Neural progenitor cell (in vitro differentiated cells): ENCODE data around the gene PRKCB. TPM values are rescaled to one million over a fixed set of nuclear protein-coding genes. Genes with fewer than 3 reads are reported as not detected.

Source experiments
- DNase-seq: peaks from one replicate; pipeline ENCODE4 v3.0.0-alpha.2; 2016; ENCODE audit warnings: low spot score
- H2AFZ ChIP-seq: fragments of 200-600 bp; sonication (generic); replicated peaks from 2 replicates; pipeline ENCODE4 v1.6.1; 2016; ENCODE audit warnings: antibody characterized with exemption
- H3F3A ChIP-seq: fragments of 200-600 bp; sonication (generic); 2 replicates; pipeline ENCODE4 v1.6.1; 2016; ENCODE audit warnings: antibody characterized with exemption, low read depth
- H3K27ac ChIP-seq: fragments of 200-600 bp; sonication (generic); 2 replicates; pipeline ENCODE4 v1.5.1; 2016; ENCODE audit warnings: mild to moderate bottlenecking
- H3K27me3 ChIP-seq: fragments of 200-600 bp; sonication (generic); 2 replicates; pipeline ENCODE4 v1.6.1; 2016; ENCODE audit warnings: mild to moderate bottlenecking, moderate library complexity
- H3K36me3 ChIP-seq: fragments of 200-600 bp; sonication (generic); 2 replicates; pipeline ENCODE4 v1.5.1; 2016
- H3K4me1 ChIP-seq: fragments of 200-600 bp; sonication (generic); 2 replicates; pipeline ENCODE4 v1.6.1; 2016; ENCODE audit warnings: mixed run types
- H3K4me2 ChIP-seq: fragments of 200-600 bp; sonication (generic); 2 replicates; pipeline ENCODE4 v1.6.1; 2016
- H3K4me3 ChIP-seq: fragments of 200-600 bp; sonication (generic); 2 replicates; pipeline ENCODE4 v1.5.1; 2016
- H3K79me2 ChIP-seq: fragments of 200-600 bp; sonication (generic); 2 replicates; pipeline ENCODE4 v1.6.1; 2016; ENCODE audit warnings: low read depth
- H3K9ac ChIP-seq: fragments of 200-600 bp; sonication (generic); 2 replicates; pipeline ENCODE4 v1.6.1; 2016
- H3K9me3 ChIP-seq: fragments of 200-600 bp; sonication (generic); 2 replicates; pipeline ENCODE4 v1.5.1; 2016; ENCODE audit warnings: low read depth
- H4K20me1 ChIP-seq: fragments of 200-600 bp; sonication (generic); 2 replicates; pipeline ENCODE4 v1.6.1; 2016; ENCODE audit warnings: low read depth
- H3K27ac Mint-ChIP-seq: 3 replicates; pipeline ENCODE4 v1.8.0; 2021; ENCODE audit warnings: mixed read lengths
- H3K27me3 Mint-ChIP-seq: 2 replicates; pipeline ENCODE4 v1.8.0; 2022; ENCODE audit warnings: low read depth, mild to moderate bottlenecking, inconsistent platforms, moderate library complexity, mixed read lengths; ENCODE audit not compliant: insufficient read depth
- H3K36me3 Mint-ChIP-seq: 3 replicates; pipeline ENCODE4 v1.8.0; 2021; ENCODE audit warnings: mixed read lengths
- H3K4me1 Mint-ChIP-seq: 3 replicates; pipeline ENCODE4 v1.8.0; 2021; ENCODE audit warnings: mixed read lengths
- H3K4me3 Mint-ChIP-seq: 3 replicates; pipeline ENCODE4 v1.8.0; 2021; ENCODE audit warnings: mild to moderate bottlenecking, moderate library complexity, mixed read lengths
- H3K9me3 Mint-ChIP-seq: 3 replicates; pipeline ENCODE4 v1.8.0; 2020; ENCODE audit warnings: mixed read lengths
- CTCF ChIP-seq: fragments of 200-600 bp; sonication (generic); IDR thresholded peaks from 2 replicates; pipeline ENCODE4 v1.5.1; 2017; ENCODE audit warnings: antibody characterized with exemption, mild to moderate bottlenecking
- EZH2 ChIP-seq: fragments of 200-600 bp; sonication (generic); IDR thresholded peaks from 2 replicates; pipeline ENCODE4 v1.6.1; 2017; ENCODE audit warnings: antibody characterized with exemption, mild to moderate bottlenecking, moderate library complexity
- EZH2phosphoT487 ChIP-seq: fragments of 200-600 bp; sonication (generic); IDR thresholded peaks from 2 replicates; pipeline ENCODE4 v1.6.1; 2017; ENCODE audit warnings: antibody characterized with exemption
- total RNA-seq: library from RNA; depleted of rRNA; stranded (reverse); fragments of >200 nt; gene quantifications from 2 replicates; pipeline ENCODE4 v1.2.3, GENCODE V29; 2015; ENCODE audit warnings: low replicate concordance

The PRKCB gene
- total RNA-seq, 1 donor from 2014 or later, result 9.5 TPM

GRCh38 chr16:23959752-23960072 is 123.9 kb downstream of the PRKCB start:
- H3F3A ChIP-seq, result no peaks in the 10 kb centered on the region
- no peaks in the 10 kb centered on the region for H3K27me3 ChIP-seq
- no peaks in the 10 kb centered on the region for H3K4me1 ChIP-seq
- no peak for DNase-seq
- Mint-ChIP-seq H3K27ac (no peak overlapping the region), H3K4me1 (no peaks in the 10 kb centered on the region), H3K4me3 (no peak overlapping the region), H3K27me3 (peaks cover 4% of the 10 kb centered on the region), H3K9me3 (no peaks in the 10 kb centered on the region), H3K36me3 (no peaks in the 10 kb centered on the region)
- no peak overlapping the region for H3K4me2 ChIP-seq
- H4K20me1 ChIP-seq, result no peaks in the 10 kb centered on the region
- no peaks in the 10 kb centered on the region for H3K36me3 ChIP-seq
- H2AFZ ChIP-seq, result no peak overlapping the region
- no peaks in the 10 kb centered on the region for H3K9me3 ChIP-seq
- no peaks in the 10 kb centered on the region for H3K79me2 ChIP-seq
- H3K27ac ChIP-seq, result no peak overlapping the region
- no peak overlapping the region for H3K4me3 ChIP-seq
- H3K9ac ChIP-seq, result no peak overlapping the region
- no peak for TF ChIP-seq EZH2phosphoT487
- TF ChIP-seq EZH2, result no peak
- no peak for TF ChIP-seq CTCF

DNA sequence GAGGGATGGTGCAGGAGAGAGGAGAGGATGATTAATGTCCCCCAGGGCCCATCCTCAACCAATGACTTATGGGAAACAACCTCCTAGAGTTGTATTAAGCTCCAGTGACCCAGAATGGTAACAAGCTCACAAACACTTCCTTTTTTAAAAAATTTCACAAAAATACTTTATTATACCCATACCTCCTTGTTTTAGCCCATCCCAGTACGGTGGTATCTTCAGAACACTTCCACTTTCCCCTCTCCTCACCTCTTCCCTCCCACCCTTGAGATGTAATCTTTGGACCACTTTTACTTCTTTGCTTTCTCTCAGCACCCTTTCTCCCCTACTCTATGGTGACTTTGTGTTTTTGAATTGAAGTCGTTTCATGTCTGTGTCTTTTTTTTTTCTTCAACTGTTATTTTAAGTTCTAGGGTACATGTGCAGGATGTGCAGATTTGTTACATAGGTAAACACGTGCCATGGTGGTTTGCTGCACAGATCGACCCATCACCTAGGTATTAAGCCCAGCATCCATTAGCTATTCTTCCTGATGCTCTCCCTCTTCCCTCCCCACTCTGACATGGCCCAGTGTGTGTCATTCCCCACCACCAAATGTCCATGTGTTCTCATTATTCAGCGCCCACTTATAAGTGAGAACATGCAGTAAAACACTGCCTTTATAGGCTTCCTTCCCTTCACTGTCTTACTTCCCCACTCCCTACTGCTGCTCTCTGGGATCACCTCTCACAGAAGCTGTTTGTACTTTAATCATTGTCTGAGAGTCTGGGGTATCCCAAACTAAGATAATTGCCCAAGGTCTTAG is 124.5 kb downstream of the PRKCB start:
- H3K27ac ChIP-seq, result no peak overlapping the region
- no peak overlapping the region for H3K27ac Mint-ChIP-seq
- no peaks in the 10 kb centered on the region for H3K9me3 ChIP-seq
- no peak overlapping the region for H3K4me2 ChIP-seq
- no peaks in the 10 kb centered on the region for H3K9me3 Mint-ChIP-seq
- H3F3A ChIP-seq, result no peaks in the 10 kb centered on the region
- TF ChIP-seq EZH2phosphoT487, result no peak
- no peak for TF ChIP-seq CTCF
- TF ChIP-seq EZH2, result no peak
- H3K4me1 Mint-ChIP-seq, result no peaks in the 10 kb centered on the region
- peaks cover 4% of the 10 kb centered on the region for H3K27me3 Mint-ChIP-seq
- H3K4me3 Mint-ChIP-seq, result no peak overlapping the region
- H2AFZ ChIP-seq, result no peak overlapping the region
- H4K20me1 ChIP-seq, result no peaks in the 10 kb centered on the region
- DNase-seq, result no peak
- H3K36me3 ChIP-seq, result no peaks in the 10 kb centered on the region
- no peak overlapping the region for H3K4me3 ChIP-seq
- H3K4me1 ChIP-seq, result no peaks in the 10 kb centered on the region
- H3K79me2 ChIP-seq, result no peaks in the 10 kb centered on the region
- H3K27me3 ChIP-seq, result no peaks in the 10 kb centered on the region
- H3K9ac ChIP-seq, result no peak overlapping the region
- H3K36me3 Mint-ChIP-seq, result no peaks in the 10 kb centered on the region

- no peak overlapping the region for H3K4me3 ChIP-seq
- no peak overlapping the region for H3K9ac ChIP-seq
- H3K27ac ChIP-seq, result no peak overlapping the region
- no peaks in the 10 kb centered on the region for H3F3A ChIP-seq
- H3K4me3 Mint-ChIP-seq, result no peak overlapping the region
- no peaks in the 10 kb centered on the region for H3K9me3 ChIP-seq
- peaks cover 9% of the 10 kb centered on the region for H3K4me1 Mint-ChIP-seq
- H3K36me3 Mint-ChIP-seq, result no peaks in the 10 kb centered on the region
- no peaks in the 10 kb centered on the region for H3K79me2 ChIP-seq
- no peaks in the 10 kb centered on the region for H3K36me3 ChIP-seq
- H3K9me3 Mint-ChIP-seq, result no peaks in the 10 kb centered on the region
- H3K27me3 ChIP-seq, result no peaks in the 10 kb centered on the region
- no peaks in the 10 kb centered on the region for H4K20me1 ChIP-seq
- H3K27me3 Mint-ChIP-seq, result peaks cover 4% of the 10 kb centered on the region
- H3K27ac Mint-ChIP-seq, result no peak overlapping the region
- peaks cover 5% of the 10 kb centered on the region for H3K4me1 ChIP-seq
- DNase-seq, result no peak
- no peak overlapping the region for H2AFZ ChIP-seq
- TF ChIP-seq CTCF (no peak), EZH2phosphoT487 (no peak), EZH2 (no peak)
- H3K4me2 ChIP-seq, result no peak overlapping the region
Measured at GRCh38 chr16:23962001-23962400, 126.2 kb downstream of the PRKCB start.
